A673 (cell line): ENCODE results near the gene GDE1. TPM values are rescaled to one million over a fixed set of nuclear protein-coding genes. Genes with fewer than 3 reads are reported as not detected.
A peak's percentile ranks its signal among the peaks of the same experiment; 100 is the strongest.

Source experiments
- BruUV-seq: library from RNA; stranded (reverse); fragments of 400-500 nt; replicated peaks from 2 replicates; lab custom pipeline; 2021; lab: Mats Ljungman, UMichigan
- CTCF ChIA-PET: fragments of 300-600 bp; sonication (Branson Sonifier 250); formaldehyde crosslinking; loops from one replicate; lab custom pipeline; 2022; ENCODE audit warnings: antibody characterized with exemption; lab: Charles Lee
- POLR2A ChIA-PET: fragments of 300-600 bp; sonication (Branson Sonifier 250); formaldehyde crosslinking; loops from one replicate; lab custom pipeline; 2022; ENCODE audit warnings: antibody characterized with exemption; ENCODE audit not compliant: low non-redundant PET; lab: Charles Lee
- DNase-seq: peaks from one replicate; pipeline ENCODE4 v3.0.0-alpha.2; 2015; ENCODE audit warnings: low spot score
- H3K27ac ChIP-seq: fragments of 200-600 bp; sonication (generic); 2 replicates; pipeline ENCODE4 v1.5.1; 2016; ENCODE audit warnings: mixed run types, low read depth, mild to moderate bottlenecking, mixed read lengths, antibody characterized with exemption, low read length; ENCODE audit not compliant: poor library complexity, severe bottlenecking
- H3K27me3 ChIP-seq: fragments of 200-600 bp; sonication (generic); replicated peaks from 2 replicates; pipeline ENCODE4 v1.6.1; 2017; ENCODE audit warnings: mixed run types, low read depth, mild to moderate bottlenecking, mixed read lengths, antibody characterized with exemption, low read length; ENCODE audit not compliant: insufficient read depth, poor library complexity
- H3K36me3 ChIP-seq: fragments of 200-600 bp; sonication (generic); 2 replicates; pipeline ENCODE4 v1.6.1; 2016; ENCODE audit warnings: mixed run types, mild to moderate bottlenecking, mixed read lengths, antibody characterized with exemption, low read length; ENCODE audit not compliant: insufficient read depth, poor library complexity, severe bottlenecking
- H3K4me1 ChIP-seq: fragments of 200-600 bp; sonication (generic); 2 replicates; pipeline ENCODE4 v1.6.1; 2017; ENCODE audit warnings: mixed run types, mild to moderate bottlenecking, mixed read lengths, antibody characterized with exemption, low read length; ENCODE audit not compliant: insufficient read depth, poor library complexity, severe bottlenecking
- H3K4me3 ChIP-seq: fragments of 200-600 bp; sonication (generic); 2 replicates; pipeline ENCODE4 v1.5.1; 2016; ENCODE audit warnings: low read depth, mixed run types, mild to moderate bottlenecking, mixed read lengths, low read length; ENCODE audit not compliant: poor library complexity, severe bottlenecking
- H3K9me3 ChIP-seq: fragments of 200-600 bp; sonication (generic); 2 replicates; pipeline ENCODE4 v1.6.1; 2016; ENCODE audit warnings: mixed run types, low read depth, mild to moderate bottlenecking, mixed read lengths, antibody characterized with exemption, low read length; ENCODE audit not compliant: poor library complexity, severe bottlenecking
- CTCF ChIP-seq: fragments of 300-800, 200-600 bp; sonication (generic); conservative IDR thresholded peaks from 2 replicates; pipeline ENCODE4 v1.5.1; 2017; ENCODE audit warnings: low read depth, mild to moderate bottlenecking, antibody characterized with exemption, low read length, moderate library complexity, mixed read lengths
- EZH2 ChIP-seq: fragments of 200-600 bp; sonication (generic); IDR thresholded peaks from 2 replicates; pipeline ENCODE4 v1.6.1; 2017; ENCODE audit warnings: borderline replicate concordance, low read depth, mild to moderate bottlenecking, mixed read lengths, antibody characterized with exemption, low read length; ENCODE audit not compliant: poor library complexity, severe bottlenecking
- intact Hi-C: fragments of 100-400 bp; cut with micrococcal nuclease; formaldehyde crosslinking; loops from one replicate; pipeline ENCODE4 v1.10.0; 2022; ENCODE audit not compliant: unreplicated experiment
- total RNA-seq: library from RNA; stranded (reverse); gene quantifications from 2 replicates; pipeline ENCODE4 v1.2.3, GENCODE V29; 2021

Gene GDE1
- total RNA-seq, 1 experiment from 2014 or later: 63.5 TPM

- no peak for DNase-seq
- Histone ChIP-seq H3K36me3 (peaks cover 5% of the 10 kb centered on the region), H3K4me1 (no peaks in the 10 kb centered on the region), H3K4me3 (no peak overlapping the region), H3K27ac (no peak overlapping the region), H3K27me3 (no peaks in the 10 kb centered on the region), H3K9me3 (peaks cover 3% of the 10 kb centered on the region)
- ChIA-PET CTCF (no interaction called here), POLR2A (no interaction called here)
- no TSS peak for BruUV-seq
- TF ChIP-seq EZH2 (no peak), CTCF (no peak)
- intact Hi-C loops: loop anchor here (5.0 to 10.0 kb wide), 2 partner anchors 734 to 821 kb away; no protein-coding TSS in a partner anchor
Measured at GRCh38 chr16:19563377-19563776, 41.5 kb upstream of the GDE1 start.

- Histone ChIP-seq H3K4me3 (no peak overlapping the region), H3K36me3 (no peaks in the 10 kb centered on the region), H3K4me1 (no peaks in the 10 kb centered on the region), H3K27me3 (no peaks in the 10 kb centered on the region), H3K27ac (no peak overlapping the region), H3K9me3 (peaks cover 3% of the 10 kb centered on the region)
- POLR2A ChIA-PET: no interaction called here
- intact Hi-C loops: loop anchor here (5.0 to 10.0 kb wide), 2 partner anchors 737 to 825 kb away; no protein-coding TSS in a partner anchor
- BruUV-seq: no TSS peak
- DNase-seq: no peak
- no peak for TF ChIP-seq CTCF
- no peak for TF ChIP-seq EZH2
- CTCF ChIA-PET: interaction anchor here (0.7 kb wide), 1 partner anchor 493 kb away, joined by 5 read pairs; the partner anchor contains the start of gene COQ7
Measured at GRCh38 chr16:19560078-19560477, 38.2 kb upstream of the GDE1 start.

- TF ChIP-seq CTCF (peak; percentile 80), EZH2 (no peak)
- intact Hi-C loops: loop anchor here (1.0 kb wide), 1 partner anchor 327 kb away; no protein-coding TSS in a partner anchor
- no TSS peak for BruUV-seq
- Histone ChIP-seq H3K27me3 (no peaks in the 10 kb centered on the region), H3K36me3 (no peaks in the 10 kb centered on the region), H3K4me3 (no peak overlapping the region), H3K9me3 (peaks cover 3% of the 10 kb centered on the region), H3K27ac (no peak overlapping the region), H3K4me1 (no peaks in the 10 kb centered on the region)
- ChIA-PET POLR2A (no interaction called here), CTCF (interaction anchor here (0.7 kb wide), 1 partner anchor 492 kb away, joined by 5 read pairs; the partner anchor contains the start of gene COQ7)
- peak; percentile 69 for DNase-seq
Measured at GRCh38 chr16:19559242-19559910, 37.5 kb upstream of the GDE1 start.
